ENCODE measurements around the gene SYNM.

The SYNM gene

GRCh38 chr15:99145005-99145404 lies 40.1 kb downstream of the SYNM start:
- no peak for DNase-seq

- DNase-seq, result no peak
Observed at GRCh38 chr15:99145778-99146177, 40.9 kb downstream of the SYNM start.

GRCh38 chr15:99146661-99147060 lies 41.8 kb downstream of the SYNM start:
- no peak for DNase-seq

- DNase-seq, result no peak
Observed at GRCh38 chr15:99148851-99149276, 44.0 kb downstream of the SYNM start.

GRCh38 chr15:99149366-99149765 lies 44.5 kb downstream of the SYNM start:
- DNase-seq, result no peak

GRCh38 chr15:99151156-99151555 lies 46.3 kb downstream of the SYNM start:
- no peak for DNase-seq

GRCh38 chr15:99153026-99153535 lies 48.2 kb downstream of the SYNM start:
- DNase-seq, result no peak

- DNase-seq, result peak; percentile 85
Observed at GRCh38 chr15:99154271-99154670, 49.4 kb downstream of the SYNM start.

- DNase-seq, result peak; percentile 55
Observed at GRCh38 chr15:99155961-99156443, 51.1 kb downstream of the SYNM start.

- DNase-seq, result no peak
Observed at GRCh38 chr15:99157456-99157855, 52.6 kb downstream of the SYNM start.

- DNase-seq, result no peak
Observed at GRCh38 chr15:99158626-99159412, 53.9 kb downstream of the SYNM start.

- no peak for DNase-seq
Observed at GRCh38 chr15:99163271-99164062, 58.6 kb downstream of the SYNM start.

- no peak for DNase-seq
Observed at GRCh38 chr15:99164119-99164518, 59.2 kb downstream of the SYNM start.

- no peak for DNase-seq
Observed at GRCh38 chr15:99165020-99165790, 60.3 kb downstream of the SYNM start.

GRCh38 chr15:99165956-99166689 lies 61.2 kb downstream of the SYNM start:
- no peak for DNase-seq

GRCh38 chr15:99167201-99167600 lies 62.3 kb downstream of the SYNM start:
- DNase-seq, result no peak

GRCh38 chr15:99167640-99168039 lies 62.8 kb downstream of the SYNM start:
- DNase-seq, result no peak

- no peak for DNase-seq
Observed at GRCh38 chr15:99168601-99169580, 64.0 kb downstream of the SYNM start.

- DNase-seq, result no peak
Observed at GRCh38 chr15:99169769-99170311, 65.0 kb downstream of the SYNM start.

GRCh38 chr15:99170476-99171065 lies 65.7 kb downstream of the SYNM start:
- no peak for DNase-seq
